Activated T-cell treated with anti-CD3 and anti-CD28 coated beads for 48 hours (primary cell): Measurements from ENCODE around the gene PTPRG.

Experiments
- DNase-seq: peaks from one replicate; pipeline ENCODE4 v3.0.0-alpha.2; 2020; ENCODE audit warnings: low read depth

PTPRG gene

GRCh38 chr3:62192891-62193290, 631.5 kb downstream of the PTPRG start:
- DNase-seq, result no peak

DNA sequence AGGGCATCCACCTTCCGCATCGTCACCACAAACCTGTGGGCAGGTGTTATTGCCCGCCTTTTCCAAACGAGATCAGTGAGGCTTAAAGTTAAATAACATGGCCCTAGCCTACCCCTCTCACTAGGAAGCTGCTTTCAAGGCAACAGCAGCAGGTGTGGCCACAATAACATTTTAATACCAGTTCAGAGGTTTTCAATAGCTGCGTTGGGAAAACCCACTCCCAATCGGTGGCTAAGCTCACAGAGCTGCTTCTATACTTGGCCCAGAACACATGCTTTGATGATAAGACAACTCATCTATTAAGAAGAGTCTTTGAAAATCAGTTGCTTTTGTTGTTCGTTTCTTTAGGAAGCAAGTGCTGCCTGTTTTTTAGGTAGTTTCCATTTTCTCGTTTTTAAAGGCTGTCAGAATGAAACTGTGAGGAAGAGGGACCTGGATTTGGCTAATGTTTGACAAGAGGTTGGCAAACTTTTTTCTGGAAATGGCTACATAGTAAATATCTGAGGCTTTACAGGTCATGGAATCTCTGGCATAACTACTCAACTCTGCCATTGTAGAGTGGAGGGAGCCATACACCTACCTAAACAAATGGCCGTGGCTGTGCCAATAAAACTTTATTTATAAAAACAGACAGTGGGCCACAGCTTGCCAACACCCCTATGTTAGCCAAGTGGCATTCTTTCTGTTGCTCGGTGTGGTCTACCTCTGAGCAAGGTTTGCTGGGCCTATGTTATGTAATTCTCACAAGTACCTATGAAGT, 632.4 kb downstream of the PTPRG start:
- DNase-seq, result no peak

GRCh38 chr3:62197350-62198012, 636.1 kb downstream of the PTPRG start:
- DNase-seq, result no peak

- no peak for DNase-seq
Measured at GRCh38 chr3:62199126-62199525, 637.8 kb downstream of the PTPRG start.

DNA sequence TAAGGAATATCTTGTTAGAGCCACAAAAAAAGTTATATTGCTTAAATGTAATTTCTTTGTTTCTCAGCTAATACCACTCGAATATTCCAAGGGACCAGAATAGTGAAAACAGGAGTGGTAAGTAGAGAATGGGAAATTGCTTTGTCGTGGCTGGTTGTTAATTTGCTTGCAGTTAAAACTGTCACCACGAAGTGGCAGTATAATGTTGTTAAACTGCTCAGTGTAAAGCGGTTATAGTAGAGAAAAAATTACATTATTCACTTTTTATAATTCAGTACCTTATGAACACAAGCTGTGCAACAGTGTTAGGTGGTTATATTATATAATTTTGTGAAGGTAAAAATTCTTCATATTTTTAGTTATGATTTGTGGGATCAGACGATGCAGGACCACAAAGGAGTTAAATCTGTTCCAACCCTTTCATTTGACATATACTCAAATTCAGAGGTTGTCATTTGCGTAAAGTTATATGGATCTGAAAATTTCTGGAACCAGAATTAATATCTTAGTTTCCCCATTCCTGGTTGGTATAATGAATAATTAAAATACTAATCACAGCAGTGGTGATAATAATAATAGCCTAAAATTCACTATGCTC, 640.2 kb downstream of the PTPRG start:
- DNase-seq, result no peak

- DNase-seq, result no peak
Measured at GRCh38 chr3:62203152-62203551, 641.8 kb downstream of the PTPRG start.

- no peak for DNase-seq
Measured at GRCh38 chr3:62203561-62203960, 642.2 kb downstream of the PTPRG start.

- DNase-seq, result no peak
Measured at GRCh38 chr3:62207197-62207596, 645.8 kb downstream of the PTPRG start.

DNA sequence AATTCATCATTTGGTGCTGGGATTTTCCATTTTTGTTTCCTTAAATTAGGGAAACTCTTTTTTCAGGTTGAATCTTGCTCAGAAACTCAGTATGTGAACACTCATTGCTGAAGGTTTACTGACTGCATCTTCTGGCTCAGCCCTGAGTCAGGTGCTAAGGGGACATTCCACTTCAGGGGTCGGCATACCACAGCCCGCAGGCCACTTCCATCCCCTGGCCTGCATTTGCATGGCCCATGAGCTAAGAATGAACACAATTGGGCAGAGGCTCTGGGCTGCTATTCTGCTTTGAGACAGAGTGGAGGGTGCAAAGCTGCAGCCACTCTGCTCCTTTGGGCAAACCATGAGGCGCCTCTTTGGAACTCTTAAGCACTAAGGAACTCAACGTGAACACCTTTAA, 647.0 kb downstream of the PTPRG start:
- DNase-seq, result no peak

- DNase-seq, result no peak
Measured at GRCh38 chr3:62209101-62209500, 647.7 kb downstream of the PTPRG start.

- no peak for DNase-seq
Measured at GRCh38 chr3:62210011-62210410, 648.6 kb downstream of the PTPRG start.

DNA sequence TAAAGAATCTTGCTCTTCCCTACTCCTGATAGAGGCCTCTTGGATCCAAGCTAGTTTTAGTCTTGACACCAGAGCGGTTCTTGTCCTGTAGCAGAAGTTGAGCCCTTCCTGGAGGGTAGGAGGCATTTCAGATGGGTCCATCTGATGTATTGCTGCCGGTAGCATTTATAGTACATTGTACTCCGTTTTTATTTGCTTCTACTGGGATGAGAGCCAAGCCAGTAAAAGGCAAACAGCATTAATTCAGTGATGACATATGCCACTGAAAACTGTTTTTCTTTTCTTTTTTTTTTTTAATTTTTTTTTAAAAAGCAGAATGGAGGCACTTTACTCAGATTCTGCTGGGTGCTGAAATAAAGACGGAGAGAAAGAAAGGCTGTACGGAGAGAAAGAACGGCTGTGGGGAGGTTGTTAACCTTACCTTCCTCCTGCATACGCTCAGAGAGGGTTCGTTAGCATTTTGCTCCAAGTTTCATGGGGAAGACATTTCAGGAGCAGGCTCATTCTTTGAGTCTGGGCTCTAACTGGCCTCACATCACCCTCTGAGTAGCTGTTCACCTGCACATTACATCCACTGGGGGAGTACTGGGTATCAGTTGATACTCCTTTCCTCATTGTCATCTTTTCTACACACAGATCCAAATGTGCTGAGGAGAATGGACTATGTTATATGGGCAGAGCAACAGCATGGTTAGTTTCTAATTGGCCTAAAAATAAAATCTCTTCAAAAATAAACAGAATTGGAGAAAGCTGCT, 650.5 kb downstream of the PTPRG start:
- no peak for DNase-seq

GRCh38 chr3:62214850-62215249, 653.5 kb downstream of the PTPRG start:
- no peak for DNase-seq

DNA sequence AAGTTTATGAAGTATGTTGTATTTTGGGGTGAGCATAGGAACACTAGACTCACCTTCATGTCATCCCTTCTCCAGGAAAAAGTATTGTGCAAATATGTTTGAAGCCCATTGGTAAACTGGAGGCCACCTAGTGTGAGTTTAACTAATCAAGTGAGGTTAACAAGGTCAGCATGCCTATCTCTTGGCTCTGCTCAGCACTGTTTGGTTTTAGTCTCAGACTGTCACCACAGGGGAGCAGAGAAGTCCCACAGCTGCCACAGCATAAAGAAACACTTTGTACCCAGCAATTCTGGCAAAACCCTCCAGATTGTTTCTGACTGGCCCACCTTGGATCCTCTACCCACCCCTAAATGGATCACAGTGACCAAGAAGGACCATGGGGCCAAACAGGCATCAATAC, 659.2 kb downstream of the PTPRG start:
- DNase-seq, result no peak

DNA sequence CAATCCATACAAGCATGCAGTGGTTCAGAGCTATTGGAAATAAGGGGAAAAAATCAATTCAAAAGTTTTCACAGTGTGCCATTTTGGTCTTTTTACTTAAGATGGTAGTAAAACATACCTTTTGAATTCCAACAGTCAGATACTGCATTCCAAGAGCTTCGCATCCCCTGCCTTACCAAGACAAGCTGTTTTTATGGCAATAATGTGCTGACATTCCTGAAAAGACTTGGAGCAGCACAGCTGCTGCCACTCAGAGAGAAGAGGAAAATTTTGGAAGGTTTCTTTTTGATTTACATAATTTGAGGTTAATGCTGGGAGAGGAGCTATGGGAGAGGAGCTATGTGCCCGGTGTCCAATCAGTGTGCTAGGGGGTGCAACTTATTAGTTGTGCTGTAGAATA, 663.7 kb downstream of the PTPRG start:
- no peak for DNase-seq

GRCh38 chr3:62226601-62227339, 665.4 kb downstream of the PTPRG start:
- no peak for DNase-seq

- no peak for DNase-seq
Measured at GRCh38 chr3:62228467-62228866, 667.1 kb downstream of the PTPRG start.

DNA sequence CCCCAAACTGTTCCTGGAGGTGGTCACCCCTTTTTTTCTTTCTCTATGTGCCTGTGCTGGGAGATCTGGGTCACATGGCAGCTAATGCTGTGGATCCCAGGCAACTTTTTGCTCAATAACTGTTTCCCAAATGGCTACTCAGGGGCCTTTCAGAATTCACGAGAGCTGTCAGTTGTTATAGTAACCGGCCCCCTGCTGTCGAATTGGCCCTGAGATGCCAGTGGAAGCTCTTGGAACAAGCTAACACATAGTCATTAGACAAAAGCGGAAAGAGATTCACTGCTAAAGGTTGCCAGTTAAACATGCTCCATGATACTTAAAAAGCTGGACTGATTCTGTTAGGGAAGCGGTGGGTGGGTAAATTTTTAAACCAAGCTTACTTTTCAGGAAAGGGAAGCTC, 667.8 kb downstream of the PTPRG start:
- DNase-seq, result no peak

DNA sequence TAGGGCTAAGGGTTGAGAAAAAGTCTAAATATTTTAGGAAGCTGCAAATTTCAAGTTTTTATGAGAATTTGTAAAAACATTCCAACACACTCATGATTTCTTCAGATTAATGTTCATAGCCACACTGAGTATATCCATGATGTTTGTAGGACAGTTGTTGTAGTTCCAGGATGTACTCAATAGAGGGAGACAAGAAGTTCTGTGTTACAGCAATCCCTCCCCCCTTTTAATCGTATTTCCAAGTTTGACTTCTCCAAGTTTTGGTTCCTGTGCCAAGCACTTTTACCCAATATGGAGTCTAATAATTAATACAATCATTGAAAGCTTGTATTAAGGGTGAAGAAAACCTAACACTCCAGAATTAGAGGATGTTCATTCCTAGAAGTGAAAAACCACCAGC, 668.5 kb downstream of the PTPRG start:
- no peak for DNase-seq

- no peak for DNase-seq
Measured at GRCh38 chr3:62233065-62233464, 671.7 kb downstream of the PTPRG start.

- no peak for DNase-seq
Measured at GRCh38 chr3:62236016-62236415, 674.6 kb downstream of the PTPRG start.
